K562 (cell line): ENCODE results near the gene CAPN10.
"Not testable (repeated sequence)": the region's sequence is repeated elsewhere in the genome, so short reads cannot be mapped to it uniquely, and the experiment has no call there.

Source experiments
- CEBPB ChIP-seq: fragments of 450-650 bp; IDR thresholded peaks from 2 replicates; pipeline ENCODE4 v1.6.1; 2016; ENCODE audit warnings: missing genetic modification characterization, missing compliant biosample characterization
- CTCF ChIP-seq, 3 experiments: IDR thresholded peaks in 2 of 3; conservative IDR thresholded peaks in 1 of 3; 2 replicates each; pipeline ENCODE4 v1.5.1; 2011 to 2012; ENCODE audit warnings: low read length in 3 of 3, mild to moderate bottlenecking in 3 of 3, control low read depth in 2 of 3, improper control_type of control experiment in 1 of 3, inconsistent platforms in 1 of 3, low read depth in 1 of 3, mixed read lengths in 1 of 3, moderate library complexity in 1 of 3; ENCODE audit not compliant: insufficient read depth in 2 of 3
- ETV6 ChIP-seq, 3 experiments: fragments of 150-350 bp in 1 of 3; sonication (generic) in 1 of 3; formaldehyde crosslinking in 1 of 3; IDR thresholded peaks; 2 replicates each; pipeline versions ENCODE4 v1.6.1 to v1.8.0; 2014 to 2022; ENCODE audit warnings: borderline replicate concordance in 2 of 3, low read depth in 2 of 3, antibody characterized with exemption in 1 of 3, low read length in 1 of 3, mild to moderate bottlenecking in 1 of 3, missing genetic modification reagents in 1 of 3
- SMAD1 ChIP-seq: fragments of 150-350 bp; IDR thresholded peaks from 2 replicates; pipeline ENCODE4 v1.6.1; 2014; ENCODE audit warnings: low read length, low read depth; ENCODE audit not compliant: partially characterized antibody
- SMARCA4 ChIP-seq: fragments of 450-650 bp; IDR thresholded peaks from 2 replicates; pipeline ENCODE4 v1.6.1; 2016
- ZBTB11 ChIP-seq, 3 experiments: fragments of 200-800 bp in 1 of 3; fragments of 250-450 bp in 1 of 3; fragments of 450-650 bp in 1 of 3; sonication (Bioruptor Pico) in 1 of 3; sonication (Bioruptor generic) in 1 of 3; formaldehyde crosslinking in 1 of 3; IDR thresholded peaks; 2 replicates each; pipeline versions ENCODE4 v1.6.1 to v1.8.0; 2016 to 2022; ENCODE audit warnings: mild to moderate bottlenecking in 2 of 3, missing genetic modification characterization in 2 of 3, missing compliant biosample characterization in 1 of 3, moderate library complexity in 1 of 3
- ZNF274 ChIP-seq: IDR thresholded peaks from 2 replicates; pipeline ENCODE4 v1.6.1; 2011; ENCODE audit warnings: low read depth, mild to moderate bottlenecking, low read length, moderate library complexity, borderline replicate concordance

GRCh38 chr2:240616860-240617666 lies 30.5 kb downstream of the CAPN10 start:
- TF ChIP-seq SMARCA4; SMAD1; ZNF274; ZBTB11 (CRISPR knock-in tag; IDR thresholded peaks at IDR 0.05); ETV6 (IDR thresholded peaks at IDR 0.05; ENCODE audit: borderline replicate concordance in 1 of 2, low read depth in 2 of 2, low read length in 1 of 2); ETV6 (CRISPR knock-in tag; IDR thresholded peaks at IDR 0.05; ENCODE audit: borderline replicate concordance): not testable (repeated sequence)
- TF ChIP-seq CTCF (IDR thresholded peaks at IDR 0.05 in 2 of 3, conservative IDR thresholded peaks at IDR 0.05 in 1 of 3; ENCODE audit: insufficient read depth in 2 of 3, low read depth in 1 of 3, low read length in 3 of 3): peak in 2 of 3 experiments; percentile 38 to 40; a peak in 3 of 6 replicates
- TF ChIP-seq CEBPB: peak; percentile 51
